Right atrium auricular region (tissue), 2 donors: ENCODE results near the gene HLA-C. TPM values are rescaled to one million over a fixed set of nuclear protein-coding genes. Genes with fewer than 3 reads are reported as not detected.
"Not testable (repeated sequence)": the region's sequence is repeated elsewhere in the genome, so short reads cannot be mapped to it uniquely, and the experiment has no call there.

Experiments
- DNase-seq: peaks from one replicate; pipeline ENCODE4 v3.0.0-alpha.2; 2019; ENCODE audit warnings: low spot score
- H3K27ac ChIP-seq, 2 donors: fragments of 200-600 bp; sonication (generic); 1 replicate in 1 of 2; 2 replicates in 1 of 2; pipeline ENCODE4 v1.5.1; 2016 to 2019
- H3K27me3 ChIP-seq, 2 donors: fragments of 200-600 bp; sonication (generic); one replicate each; pipeline versions ENCODE4 v1.5.1 to v1.6.0; 2017 to 2019
- H3K36me3 ChIP-seq: fragments of 200-600 bp; sonication (generic); one replicate; pipeline ENCODE4 v1.5.1; 2016
- H3K4me1 ChIP-seq, 2 donors: fragments of 200-600 bp; sonication (generic); one replicate each; pipeline versions ENCODE4 v1.5.1 to v1.6.0; 2017 to 2019
- H3K4me3 ChIP-seq, 2 donors: fragments of 200-600 bp; sonication (generic); 1 replicate in 1 of 2; 2 replicates in 1 of 2; pipeline ENCODE4 v1.5.1; 2017 to 2019; ENCODE audit warnings: mild to moderate bottlenecking in 1 of 2, moderate library complexity in 1 of 2
- H3K9me3 ChIP-seq, 2 donors: fragments of 200-600 bp; sonication (generic); one replicate each; pipeline ENCODE4 v1.5.1; 2019
- total RNA-seq, 2 donors: library from RNA; depleted of rRNA; stranded (reverse); fragments of >200 nt; gene quantifications; one replicate each; pipeline ENCODE4 v1.1.0, GENCODE V29; 2016
- TF ChIP-seq, protein P1 (sequence below), 2 donors: fragments of 200-600 bp; sonication (generic); IDR thresholded peaks; one replicate each; pipeline ENCODE4 v1.5.1; 2019; ENCODE audit warnings: antibody characterized with exemption in 2 of 2

HLA-C gene
- total RNA-seq, 2 donors from 2014 or later = 122 to 503 TPM

DNA sequence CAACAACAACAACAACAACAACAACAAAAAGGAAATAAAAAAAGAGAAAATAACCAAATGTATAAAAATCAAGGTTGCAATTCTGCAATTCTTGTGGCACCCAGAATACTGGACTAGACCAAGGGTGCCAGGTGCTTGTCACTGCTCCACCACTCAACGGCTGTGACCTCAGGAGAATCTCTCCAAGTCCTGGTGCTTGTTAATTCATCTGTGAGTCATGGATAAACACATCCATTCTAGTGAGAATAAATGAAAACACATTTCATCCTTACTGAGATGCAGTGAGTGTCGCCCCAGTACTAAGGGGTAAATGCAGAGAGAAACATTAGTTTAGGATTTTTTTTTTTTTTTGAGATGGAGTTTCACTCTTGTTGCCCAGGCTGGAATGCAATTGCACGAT, 32.0 kb downstream of the HLA-C start:
- H3K27me3 ChIP-seq = no peaks in the 10 kb centered on the region
- no peak overlapping the region for H3K4me3 ChIP-seq
- no peak overlapping the region for H3K27ac ChIP-seq
- TF ChIP-seq, protein P1, sequence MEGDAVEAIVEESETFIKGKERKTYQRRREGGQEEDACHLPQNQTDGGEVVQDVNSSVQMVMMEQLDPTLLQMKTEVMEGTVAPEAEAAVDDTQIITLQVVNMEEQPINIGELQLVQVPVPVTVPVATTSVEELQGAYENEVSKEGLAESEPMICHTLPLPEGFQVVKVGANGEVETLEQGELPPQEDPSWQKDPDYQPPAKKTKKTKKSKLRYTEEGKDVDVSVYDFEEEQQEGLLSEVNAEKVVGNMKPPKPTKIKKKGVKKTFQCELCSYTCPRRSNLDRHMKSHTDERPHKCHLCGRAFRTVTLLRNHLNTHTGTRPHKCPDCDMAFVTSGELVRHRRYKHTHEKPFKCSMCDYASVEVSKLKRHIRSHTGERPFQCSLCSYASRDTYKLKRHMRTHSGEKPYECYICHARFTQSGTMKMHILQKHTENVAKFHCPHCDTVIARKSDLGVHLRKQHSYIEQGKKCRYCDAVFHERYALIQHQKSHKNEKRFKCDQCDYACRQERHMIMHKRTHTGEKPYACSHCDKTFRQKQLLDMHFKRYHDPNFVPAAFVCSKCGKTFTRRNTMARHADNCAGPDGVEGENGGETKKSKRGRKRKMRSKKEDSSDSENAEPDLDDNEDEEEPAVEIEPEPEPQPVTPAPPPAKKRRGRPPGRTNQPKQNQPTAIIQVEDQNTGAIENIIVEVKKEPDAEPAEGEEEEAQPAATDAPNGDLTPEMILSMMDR (IDR thresholded peaks at IDR 0.05) = no peak
- no peak for DNase-seq
- no peaks in the 10 kb centered on the region for H3K9me3 ChIP-seq
- no peaks in the 10 kb centered on the region for H3K4me1 ChIP-seq
- H3K36me3 ChIP-seq = no peaks in the 10 kb centered on the region

DNA sequence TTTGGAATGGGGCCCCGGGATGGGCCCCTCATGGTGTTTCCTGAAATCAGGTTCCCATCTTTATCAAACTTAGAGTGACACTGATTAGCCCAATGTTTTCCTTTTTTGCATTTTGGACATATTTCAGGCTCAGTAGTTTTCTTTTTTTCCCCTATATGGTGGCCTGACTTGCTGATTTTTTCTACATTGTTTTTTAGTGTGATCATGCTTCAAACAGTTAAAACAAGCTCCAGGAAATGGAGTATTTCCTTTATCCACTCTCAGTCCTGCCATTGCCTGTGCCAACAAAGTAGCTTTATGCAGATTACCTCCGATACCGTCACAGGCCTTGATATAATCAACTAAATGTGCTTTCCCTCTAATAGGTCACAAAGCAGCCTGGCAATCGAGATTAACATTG, 37.8 kb downstream of the HLA-C start:
- H3K4me1 ChIP-seq, DNase-seq, H3K4me3 ChIP-seq, H3K27me3 ChIP-seq, H3K9me3 ChIP-seq, H3K36me3 ChIP-seq, H3K27ac ChIP-seq: not testable (repeated sequence)

DNA sequence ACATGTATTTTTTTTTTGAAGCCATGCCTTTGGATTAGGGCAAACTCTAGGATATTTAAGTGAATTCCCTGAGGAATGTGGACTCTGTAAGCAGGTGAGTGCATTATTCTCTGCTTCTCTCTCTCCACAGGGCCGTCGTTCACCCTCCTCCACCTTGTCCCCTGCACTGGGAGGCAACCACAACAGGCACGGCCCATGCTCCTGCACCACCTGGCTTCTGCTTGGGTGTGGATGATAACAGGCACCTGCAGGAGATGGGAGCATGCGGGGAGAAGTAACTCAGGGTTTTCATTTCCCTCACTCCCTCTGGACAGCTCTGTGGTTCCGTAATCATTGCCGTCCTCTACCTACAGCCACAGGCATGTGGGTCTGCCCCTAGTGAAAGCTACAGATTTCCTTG, 43.4 kb downstream of the HLA-C start:
- Histone ChIP-seq H3K27ac (no peak overlapping the region), H3K27me3 (no peaks in the 10 kb centered on the region), H3K4me1 (peaks cover 0 to 8% of the 10 kb centered on the region in 2 donors), H3K36me3 (no peaks in the 10 kb centered on the region), H3K9me3 (no peaks in the 10 kb centered on the region), H3K4me3 (no peak overlapping the region)
- no peak for DNase-seq
- TF ChIP-seq, protein P1 (IDR thresholded peaks at IDR 0.05) = no peak

DNA sequence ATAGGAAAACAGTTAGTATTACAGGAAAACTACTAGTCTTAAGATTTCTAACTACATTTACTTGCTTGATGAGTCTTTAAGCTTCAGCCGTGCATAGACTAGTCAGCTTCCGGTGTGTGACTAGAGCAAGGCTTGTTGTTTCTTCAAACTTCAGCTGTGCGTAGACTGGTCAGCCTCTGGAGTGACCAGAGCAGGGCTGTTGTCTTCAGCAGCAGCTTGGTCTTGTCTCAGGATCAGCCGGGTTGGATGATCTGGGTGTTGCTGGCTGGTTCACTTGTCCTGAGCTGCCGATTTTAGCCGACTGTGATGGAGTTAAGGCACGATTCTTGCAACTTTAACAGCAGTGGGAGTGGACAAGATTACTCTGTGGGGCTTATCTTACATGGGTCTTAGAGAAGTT, 44.7 kb downstream of the HLA-C start:
- DNase-seq = no peak
- no peaks in the 10 kb centered on the region for H3K36me3 ChIP-seq
- H3K4me1 ChIP-seq = peaks cover 0 to 8% of the 10 kb centered on the region in 2 donors
- H3K9me3 ChIP-seq = no peaks in the 10 kb centered on the region
- H3K4me3 ChIP-seq = no peak overlapping the region
- H3K27me3 ChIP-seq = no peaks in the 10 kb centered on the region
- no peak overlapping the region for H3K27ac ChIP-seq
- TF ChIP-seq, protein P1 (IDR thresholded peaks at IDR 0.05) = no peak

DNA sequence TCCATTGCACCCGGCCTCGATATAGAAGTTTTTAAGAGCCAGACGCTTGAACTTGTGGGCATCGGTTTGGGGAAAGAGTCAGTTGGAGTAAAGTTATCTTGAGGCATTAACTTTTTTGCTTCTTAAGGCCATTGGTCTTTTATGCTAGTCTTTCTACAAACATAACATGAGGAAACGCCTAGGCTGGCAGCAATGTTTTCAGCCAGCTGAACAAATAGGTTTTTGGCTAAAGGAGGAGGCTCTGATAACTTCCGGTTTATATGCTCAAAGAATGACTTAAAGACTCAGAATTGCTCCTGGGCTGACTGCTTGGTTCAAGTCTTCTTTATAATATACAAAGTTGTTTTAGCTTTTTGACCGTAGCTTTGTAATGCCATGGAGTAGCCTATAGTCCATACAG, 46.2 kb downstream of the HLA-C start:
- Histone ChIP-seq H3K36me3 (no peaks in the 10 kb centered on the region), H3K4me3 (no peak overlapping the region), H3K27ac (no peak overlapping the region), H3K4me1 (peaks cover 0 to 8% of the 10 kb centered on the region in 2 donors), H3K9me3 (no peaks in the 10 kb centered on the region), H3K27me3 (no peaks in the 10 kb centered on the region)
- DNase-seq = no peak
- TF ChIP-seq, protein P1 (IDR thresholded peaks at IDR 0.05) = no peak

DNA sequence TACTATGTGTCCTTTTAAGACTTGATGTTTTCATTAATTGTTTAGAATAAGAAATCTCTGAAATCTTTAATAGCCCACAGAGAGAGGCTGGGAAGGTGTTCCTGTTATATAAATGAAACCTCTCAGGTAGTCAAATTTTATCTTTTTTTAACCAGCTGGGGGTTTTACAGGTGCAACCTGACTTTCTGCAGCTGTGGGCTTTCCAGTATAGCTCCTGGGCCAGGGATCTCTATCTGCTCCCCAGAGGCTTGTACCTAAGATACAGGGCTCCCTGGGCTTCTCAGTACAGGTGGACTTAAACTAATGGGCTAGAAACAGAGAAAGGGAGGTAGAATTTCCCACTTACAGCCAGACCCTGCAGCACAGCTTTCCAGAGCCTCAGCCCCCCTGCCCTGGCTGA, 49.4 kb downstream of the HLA-C start:
- no peaks in the 10 kb centered on the region for H3K36me3 ChIP-seq
- H3K4me1 ChIP-seq = no peaks in the 10 kb centered on the region
- no peaks in the 10 kb centered on the region for H3K27me3 ChIP-seq
- no peak overlapping the region for H3K4me3 ChIP-seq
- H3K9me3 ChIP-seq = no peaks in the 10 kb centered on the region
- H3K27ac ChIP-seq = no peak overlapping the region
- TF ChIP-seq, protein P1 (IDR thresholded peaks at IDR 0.05) = no peak
- no peak for DNase-seq

Other genes starting within 250 kb of the HLA-C start
- gene C6orf15, start 159.5 kb downstream of the HLA-C start, total RNA-seq = not detected
- gene PSORS1C1, start 157.3 kb downstream of the HLA-C start, total RNA-seq = 1 to 10 TPM in 1 of 2 donors, under 1 TPM in 1; 0.33 to 1.5 TPM
- not detected for gene CDSN, start 151.6 kb downstream of the HLA-C start, total RNA-seq
- gene PSORS1C2, start 133.0 kb downstream of the HLA-C start, total RNA-seq = not detected
- 1 to 10 TPM; 7.6 to 9.1 TPM for gene CCHCR1, start 114.3 kb downstream of the HLA-C start, total RNA-seq
- 1 to 10 TPM; 1.5 to 1.6 TPM for gene TCF19, start 113.5 kb downstream of the HLA-C start, total RNA-seq
- not detected for gene POU5F1, start 101.4 kb downstream of the HLA-C start, total RNA-seq
- gene HLA-B, start 85.1 kb upstream of the HLA-C start, total RNA-seq = 100 to 1,000 TPM; 297 to 584 TPM
- 10 to 100 TPM; 11.1 to 15.1 TPM for gene MICA, start 131.5 kb upstream of the HLA-C start, total RNA-seq
- gene MICB, start 226.1 kb upstream of the HLA-C start, total RNA-seq = 1 to 10 TPM; 1.6 to 3.1 TPM